ENCODE data around the gene FAM180A. TPM values are rescaled to one million over a fixed set of nuclear protein-coding genes. Genes with fewer than 3 reads are reported as not detected.
"Not testable (repeated sequence)": the region's sequence is repeated elsewhere in the genome, so short reads cannot be mapped to it uniquely, and the experiment has no call there.

Gene FAM180A
- total RNA-seq, 1 donor from 2014 or later = not detected

GRCh38 chr7:135715055-135715522 is 33.5 kb downstream of the FAM180A start:
- no peak for DNase-seq (ENCODE audit: low read depth in 2 of 2)

DNA sequence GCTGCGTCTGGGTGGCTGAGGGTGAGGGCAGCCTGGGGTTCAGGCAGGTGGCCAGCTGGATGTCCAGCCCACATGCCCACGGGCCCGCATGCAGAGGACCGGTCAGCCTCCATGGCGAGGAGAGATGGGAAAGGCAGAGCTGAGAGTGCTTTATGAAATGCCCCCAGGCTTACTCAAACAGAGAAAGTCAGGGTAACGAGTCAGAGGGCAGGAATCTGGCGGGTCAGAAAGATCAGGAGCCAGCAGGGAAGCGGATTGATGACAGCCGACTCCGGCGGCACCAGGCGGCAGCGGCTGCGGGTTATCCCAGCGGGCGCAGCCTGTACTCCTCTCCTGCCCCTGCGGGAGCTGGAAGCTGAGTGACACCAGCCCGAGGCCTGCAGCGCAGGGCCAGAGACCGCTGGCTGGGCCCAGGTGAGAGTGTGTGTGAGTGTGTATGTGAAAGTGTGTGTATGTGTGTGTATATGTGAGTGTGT is 34.0 kb downstream of the FAM180A start:
- DNase-seq (ENCODE audit: low read depth in 2 of 2) = peak; percentile 28 to 51

- no peak for DNase-seq (ENCODE audit: low read depth in 2 of 2)
These were observed 34.7 kb downstream of the FAM180A start for GRCh38 chr7:135713836-135714470.

DNA sequence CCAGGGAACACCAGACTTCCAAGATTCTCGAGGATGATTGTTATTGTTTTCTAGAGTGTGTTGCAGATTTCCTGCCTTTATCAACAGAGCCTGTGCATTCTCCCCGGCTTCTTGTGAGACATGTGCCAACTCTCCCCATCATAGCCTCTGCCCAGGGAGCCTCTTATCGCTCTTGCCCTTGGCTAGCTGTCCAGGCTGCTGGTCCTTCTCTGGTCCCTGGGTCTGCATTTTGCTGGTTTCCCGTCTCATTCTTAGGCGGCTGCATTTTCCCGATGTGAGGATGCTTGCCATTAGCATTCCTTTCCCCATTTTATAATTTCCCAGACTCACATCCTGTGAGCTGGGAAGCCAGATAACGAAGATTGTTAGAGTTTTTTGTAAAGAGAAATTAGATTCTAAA is 35.8 kb downstream of the FAM180A start:
- DNase-seq (ENCODE audit: low read depth in 2 of 2) = peak in 1 of 2 donors; percentile 56

- DNase-seq (ENCODE audit: low read depth in 2 of 2) = peak; percentile 36 to 37
These were observed 36.3 kb downstream of the FAM180A start for GRCh38 chr7:135712182-135712782.

- no peak for DNase-seq (ENCODE audit: low read depth in 2 of 2)
These were observed 37.5 kb downstream of the FAM180A start for GRCh38 chr7:135711139-135711469.

- DNase-seq (ENCODE audit: low read depth in 2 of 2) = no peak
These were observed 38.0 kb downstream of the FAM180A start for GRCh38 chr7:135710417-135711138.

DNA sequence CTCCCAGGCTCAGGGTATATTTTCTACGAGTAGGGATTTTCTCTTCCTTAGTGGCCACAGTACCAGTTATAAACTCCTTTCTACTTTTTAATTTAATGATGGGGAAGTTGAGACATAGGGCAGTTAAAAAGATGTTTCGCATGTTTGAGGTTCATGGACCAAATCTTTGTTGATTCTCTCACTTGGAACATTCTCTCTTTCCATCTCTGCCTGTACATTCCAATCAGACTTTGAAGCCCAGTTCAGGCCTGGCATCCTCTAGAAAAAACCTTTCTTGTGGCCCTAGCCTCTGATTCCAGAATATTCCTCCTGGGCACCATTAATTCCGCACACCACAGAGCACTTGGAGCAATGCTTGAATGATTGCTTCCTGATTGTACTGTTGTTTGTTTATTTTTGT is 39.1 kb downstream of the FAM180A start:
- no peak for DNase-seq (ENCODE audit: low read depth in 2 of 2)

DNA sequence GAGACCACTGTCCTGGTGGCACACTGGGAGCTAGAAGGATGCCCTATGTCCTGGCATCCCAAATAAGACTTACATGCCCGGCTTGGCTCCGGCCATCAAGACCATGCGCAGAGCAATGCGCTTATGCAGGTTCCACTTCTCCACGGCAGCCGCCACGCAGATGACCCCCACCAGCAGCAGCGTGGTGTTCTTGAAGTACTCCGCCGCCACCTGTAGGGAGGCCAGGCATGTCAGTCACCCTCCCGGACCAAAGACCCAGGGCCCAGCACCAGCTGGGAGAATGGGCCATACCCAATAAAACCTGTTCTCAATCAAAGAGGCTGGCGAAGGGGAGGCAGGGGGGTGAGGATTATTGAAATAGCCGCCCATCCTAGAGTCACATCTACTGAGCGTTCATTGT is 40.6 kb downstream of the FAM180A start:
- DNase-seq (ENCODE audit: low read depth in 2 of 2) = no peak

DNA sequence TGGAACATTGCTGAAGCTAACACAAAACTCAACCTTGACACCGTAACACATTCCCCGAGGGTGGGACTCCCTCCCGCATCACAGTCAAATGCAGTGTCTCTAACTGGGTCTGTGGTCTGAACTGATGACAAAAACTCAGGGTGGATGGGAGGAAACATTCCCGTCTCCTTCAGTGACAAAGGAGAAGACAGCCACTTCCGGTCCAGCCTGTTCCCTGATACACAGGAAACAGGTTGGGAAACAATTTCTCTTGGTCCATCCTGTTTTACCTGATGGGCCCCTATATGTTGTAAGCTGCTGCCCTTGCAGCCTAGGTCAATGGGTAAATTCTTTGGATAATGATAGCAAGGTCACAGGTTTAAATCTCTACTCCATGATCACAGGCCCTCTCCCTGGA is 41.0 kb downstream of the FAM180A start:
- peak in 1 of 2 donors; percentile 29 for DNase-seq (ENCODE audit: low read depth in 2 of 2)

DNA sequence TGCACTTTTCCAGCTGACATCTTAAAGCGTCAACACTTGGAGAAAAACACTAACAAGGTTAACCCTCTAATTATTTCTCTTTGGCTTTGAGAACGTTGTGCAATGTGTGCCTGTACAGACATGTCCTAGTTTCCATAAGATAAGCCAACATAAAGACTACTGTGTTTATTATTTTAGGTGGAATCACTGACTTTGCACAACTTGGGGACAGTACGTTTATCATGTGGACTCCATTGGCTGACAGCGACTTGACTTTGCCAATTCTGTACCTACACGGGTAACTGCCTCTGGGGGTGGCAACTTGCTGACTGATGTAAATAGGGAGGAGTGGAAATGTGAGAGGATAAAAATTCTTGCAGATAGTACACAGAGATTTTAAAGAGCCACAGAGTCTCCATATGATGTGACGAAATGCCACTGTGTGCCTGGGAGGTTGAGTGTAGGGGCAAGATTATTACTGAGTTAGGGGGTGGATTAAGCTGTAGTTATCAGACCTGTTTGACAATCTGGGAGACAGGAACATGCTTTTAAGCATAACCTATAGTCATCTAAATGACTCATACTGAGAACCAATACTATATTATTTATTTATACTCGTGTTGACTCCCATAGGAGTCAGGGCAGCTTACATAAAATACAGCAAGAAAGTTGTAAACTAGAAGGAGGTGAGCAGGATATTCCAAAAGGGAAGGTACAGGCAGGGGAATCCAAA is 41.6 kb downstream of the FAM180A start:
- DNase-seq (ENCODE audit: low read depth in 2 of 2) = peak in 1 of 2 donors; percentile 43

DNA sequence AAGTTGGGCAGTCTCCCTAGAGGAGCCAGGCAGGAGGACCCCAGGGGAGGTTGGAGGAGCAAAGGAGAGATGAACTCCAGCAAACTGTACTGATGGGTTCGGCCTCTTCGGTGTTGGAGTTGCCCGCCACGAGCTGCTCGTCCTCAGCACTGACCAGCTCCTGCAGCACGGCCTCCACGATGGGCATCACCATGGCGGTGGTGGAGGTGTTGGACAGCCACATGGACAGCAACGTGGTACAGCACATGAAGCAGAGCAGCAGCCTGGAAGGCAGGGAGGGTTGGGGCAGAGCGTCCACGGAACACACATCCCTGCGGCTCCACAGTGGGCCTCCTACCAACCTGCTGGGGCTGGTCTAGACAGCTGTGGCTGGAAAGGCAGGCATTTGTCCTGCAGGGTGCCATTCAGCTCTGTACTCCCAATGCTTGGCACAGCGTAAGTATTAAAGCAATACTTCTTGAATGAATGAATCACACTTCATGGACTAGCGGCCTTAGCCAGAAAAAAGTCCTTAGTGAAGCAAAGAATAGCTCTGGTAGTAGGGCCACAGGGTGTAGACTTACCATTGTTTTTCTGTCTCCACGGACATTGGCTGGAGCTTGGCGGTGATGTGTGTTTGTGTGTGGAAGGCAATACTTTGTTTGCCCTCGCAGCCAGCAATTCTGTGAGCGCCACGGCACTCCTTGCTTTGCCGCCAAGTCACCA is 42.4 kb downstream of the FAM180A start:
- DNase-seq (ENCODE audit: low read depth in 2 of 2) = no peak

DNA sequence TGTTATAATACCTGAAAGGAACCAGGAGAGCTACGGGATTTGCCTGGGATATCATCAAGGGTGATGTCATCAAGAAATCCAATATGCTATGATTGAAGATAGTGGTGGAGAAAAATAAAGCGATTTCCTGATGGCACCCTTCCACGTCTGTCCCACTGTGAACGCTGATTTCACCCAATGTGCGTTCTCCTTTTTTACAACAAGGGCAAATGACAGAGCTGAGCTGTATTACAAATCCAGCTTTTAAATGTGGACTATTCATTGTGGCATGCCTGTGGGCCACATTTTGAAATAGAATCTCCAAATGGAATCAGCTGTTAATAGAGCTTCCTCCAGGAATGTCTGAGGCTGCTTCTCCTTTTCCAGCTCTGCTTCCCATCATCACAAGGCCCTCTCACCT is 43.9 kb downstream of the FAM180A start:
- no peak for DNase-seq (ENCODE audit: low read depth in 2 of 2)

DNA sequence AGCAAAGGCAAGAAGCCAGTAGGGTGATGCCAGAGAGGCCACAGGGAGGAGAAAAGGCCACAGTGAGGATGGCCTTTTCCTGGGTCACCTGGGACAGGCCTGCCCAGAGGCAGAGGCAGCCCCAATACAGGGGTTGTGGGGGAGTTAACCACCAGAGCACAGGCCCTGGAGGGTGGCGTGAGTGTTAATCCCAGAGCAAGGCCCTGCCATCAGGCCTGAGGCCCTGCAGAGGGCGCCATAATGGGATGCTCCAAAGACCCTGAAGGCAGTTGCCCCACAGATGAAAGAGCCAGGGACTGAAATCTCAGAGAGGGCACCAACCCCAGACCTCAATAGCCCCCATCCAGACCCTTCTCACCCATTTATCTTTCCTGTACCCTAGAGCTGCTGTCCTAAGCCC is 44.5 kb downstream of the FAM180A start:
- DNase-seq (ENCODE audit: low read depth in 2 of 2) = no peak

DNA sequence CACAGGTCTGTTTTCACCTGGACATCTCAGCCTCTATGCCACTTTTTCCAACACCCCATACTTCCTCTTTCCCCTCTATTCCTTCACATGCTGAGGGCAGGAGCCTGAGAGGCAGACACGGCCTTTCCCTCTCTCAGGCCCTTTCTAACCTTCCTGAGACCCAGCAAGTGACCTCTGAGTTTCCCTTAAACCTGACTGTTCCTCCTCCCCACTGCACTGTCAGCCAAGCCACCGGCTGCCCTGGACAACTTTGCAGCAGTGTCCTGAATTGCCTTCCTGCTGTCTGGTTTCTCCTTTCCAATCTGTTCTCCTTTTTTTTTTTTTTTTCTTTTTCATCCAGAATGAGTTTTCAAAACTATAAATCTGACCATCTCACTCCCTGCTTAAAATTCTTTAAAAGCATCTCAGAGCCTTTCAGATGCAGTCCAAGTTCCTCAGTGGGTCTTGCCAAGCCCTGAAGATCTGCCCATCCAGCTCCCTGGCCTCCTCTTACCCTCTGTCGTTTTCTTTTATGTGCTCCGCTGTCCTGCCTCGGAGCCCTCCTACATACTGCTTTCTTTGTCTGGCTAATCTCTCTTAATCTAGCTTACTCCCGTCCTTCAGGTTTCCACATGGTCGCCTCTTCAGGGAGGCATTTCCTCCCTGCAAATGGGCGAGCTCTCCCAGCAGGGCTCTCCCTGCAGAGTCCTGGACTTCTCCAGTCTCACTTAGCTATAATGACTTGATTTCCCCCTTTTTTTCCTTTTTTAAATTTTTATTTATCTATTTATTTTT is 51.1 kb downstream of the FAM180A start:
- no peak for DNase-seq (ENCODE audit: low read depth in 2 of 2)

DNA sequence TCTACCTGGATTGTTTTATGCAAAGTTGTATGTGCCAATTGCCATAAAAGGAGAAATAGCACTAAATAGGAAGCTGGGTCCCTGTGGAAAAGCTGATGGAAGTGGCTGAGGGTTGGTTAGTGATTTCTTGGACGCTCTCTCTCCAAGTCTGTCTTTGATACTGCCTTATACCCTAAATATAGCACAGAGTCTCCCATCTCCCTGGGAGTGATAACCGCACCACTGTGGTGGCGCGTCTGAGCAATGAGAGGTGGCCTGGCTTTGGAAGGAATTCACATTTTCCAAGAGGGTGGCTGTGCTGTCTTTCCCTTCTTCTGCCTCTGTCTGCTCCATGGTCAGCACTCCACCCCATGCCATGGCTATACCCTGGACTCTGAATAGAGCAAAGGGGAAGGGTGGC is 55.1 kb downstream of the FAM180A start:
- no peak for DNase-seq (ENCODE audit: low read depth in 2 of 2)

DNA sequence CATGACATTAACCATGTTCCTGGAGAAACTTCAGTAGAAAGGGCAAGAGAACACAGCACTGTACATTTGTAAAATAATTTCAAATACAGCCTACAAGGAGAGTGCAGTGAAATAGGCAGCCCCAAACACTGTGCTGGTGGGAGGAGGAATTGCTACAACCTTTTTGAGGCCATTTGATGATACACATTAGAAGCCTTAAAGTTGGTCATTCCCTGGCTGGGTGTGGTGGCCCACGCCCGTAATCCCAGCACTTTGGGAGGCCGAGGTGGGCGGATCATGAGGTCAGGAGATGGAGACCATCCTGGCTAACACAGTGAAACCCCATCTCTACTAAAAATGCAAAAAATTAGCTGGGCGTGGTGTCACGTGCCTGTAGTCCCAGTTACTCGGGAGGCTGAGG is 56.0 kb downstream of the FAM180A start:
- not testable (repeated sequence) for DNase-seq (ENCODE audit: low read depth in 2 of 2)

DNA sequence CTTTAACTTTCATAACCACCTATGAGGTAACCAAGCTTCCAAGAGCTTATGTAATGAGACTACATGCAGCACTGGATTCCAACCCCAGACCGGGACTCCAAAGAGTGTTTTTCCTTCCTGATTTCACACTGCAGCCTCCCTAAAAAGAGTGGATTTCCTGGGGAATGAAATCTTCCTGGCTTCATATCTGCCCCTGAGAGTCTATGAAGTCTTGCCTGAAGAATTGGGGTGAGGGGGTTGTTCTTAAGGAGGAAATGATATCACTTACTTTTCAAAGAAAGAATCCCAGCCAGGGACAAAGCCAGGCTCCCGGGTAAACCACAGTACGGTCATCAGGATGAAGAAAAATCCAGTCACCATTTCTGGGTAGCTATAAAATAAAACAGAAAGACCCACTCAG is 56.6 kb downstream of the FAM180A start:
- DNase-seq (ENCODE audit: low read depth in 2 of 2) = peak in 1 of 2 donors; percentile 89

DNA sequence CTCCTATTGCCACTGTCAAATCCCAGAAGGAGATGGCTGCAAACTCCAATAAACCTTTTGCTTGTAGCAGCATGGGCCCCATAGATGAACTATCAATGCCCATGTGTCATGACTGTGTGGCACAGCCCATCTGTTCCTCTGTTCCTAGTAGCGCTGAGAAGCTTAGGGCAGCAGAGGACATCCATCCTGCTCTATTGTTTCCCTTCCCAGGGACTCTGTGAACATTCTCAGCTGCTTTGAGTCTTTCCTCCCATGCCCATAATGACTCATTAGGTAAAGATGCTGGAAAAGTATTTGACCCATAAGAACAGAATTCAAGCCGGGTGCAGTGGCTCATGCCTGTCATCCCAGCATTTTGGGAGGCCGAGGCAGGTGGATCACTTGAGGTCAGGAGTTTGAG is 58.0 kb downstream of the FAM180A start:
- peak in 1 of 2 donors; percentile 86 for DNase-seq (ENCODE audit: low read depth in 2 of 2)

DNA sequence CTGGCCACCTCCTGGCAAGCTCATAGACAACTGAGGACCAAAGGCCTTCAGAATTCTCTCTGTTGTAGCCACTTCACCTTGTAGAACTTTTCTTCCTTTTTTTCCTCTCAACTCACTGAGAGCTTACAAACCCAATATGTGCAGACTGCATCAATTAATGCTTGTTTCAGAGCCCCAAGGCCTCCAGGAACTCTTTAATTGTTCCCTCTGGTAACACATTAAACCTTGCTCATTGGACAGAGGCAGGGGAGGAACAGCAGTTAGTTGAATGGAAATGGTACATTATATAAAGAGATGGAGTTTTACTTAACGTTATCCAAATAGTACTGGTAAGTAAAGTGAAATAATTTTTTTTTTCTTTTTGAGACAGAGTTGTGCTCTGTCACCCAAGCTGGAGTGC is 61.1 kb downstream of the FAM180A start:
- DNase-seq (ENCODE audit: low read depth in 2 of 2) = no peak
